MCF 10A (cell line): ENCODE results near the gene DCTN4. TPM values are rescaled to one million over a fixed set of nuclear protein-coding genes. Genes with fewer than 3 reads are reported as not detected.

Experiments used
- BruUV-seq: library from RNA; stranded (reverse); fragments of 400-500 nt; replicated peaks from 2 replicates; lab custom pipeline; 2021; lab: Mats Ljungman, UMichigan
- CTCF ChIA-PET: fragments of 300-600 bp; sonication (Branson Sonifier 250); formaldehyde crosslinking; extraction: SDS; loops from one replicate; lab custom pipeline; 2021; ENCODE audit warnings: antibody characterized with exemption, inconsistent platforms; lab: Yijun Ruan, JAX
- POLR2A ChIA-PET: fragments of 300-600, 350-650 bp; sonication (Branson Sonifier 250); formaldehyde crosslinking; extraction: SDS; loops from one replicate; lab custom pipeline; 2020; ENCODE audit warnings: antibody characterized with exemption, inconsistent platforms; lab: Yijun Ruan, JAX
- DNase-seq: peaks from one replicate; pipeline ENCODE4 v3.0.0-alpha.2; 2018; ENCODE audit not compliant: unreplicated experiment
- H3K27ac Mint-ChIP-seq: one replicate; pipeline ENCODE4 v1.8.0; 2022; ENCODE audit warnings: mild to moderate bottlenecking, low read depth, mixed read lengths; ENCODE audit not compliant: unreplicated experiment
- H3K27me3 Mint-ChIP-seq: one replicate; pipeline ENCODE4 v1.8.0; 2022; ENCODE audit warnings: mixed read lengths; ENCODE audit not compliant: insufficient read depth, unreplicated experiment
- H3K36me3 Mint-ChIP-seq: one replicate; pipeline ENCODE4 v1.8.0; 2022; ENCODE audit warnings: mild to moderate bottlenecking, moderate library complexity, mixed read lengths; ENCODE audit not compliant: insufficient read depth, unreplicated experiment
- H3K4me1 Mint-ChIP-seq: one replicate; pipeline ENCODE4 v1.8.0; 2022; ENCODE audit warnings: mixed read lengths; ENCODE audit not compliant: insufficient read depth, unreplicated experiment
- H3K4me3 Mint-ChIP-seq: one replicate; pipeline ENCODE4 v1.8.0; 2022; ENCODE audit warnings: mild to moderate bottlenecking, moderate library complexity, mixed read lengths; ENCODE audit not compliant: unreplicated experiment
- H3K9me3 Mint-ChIP-seq: one replicate; pipeline ENCODE4 v1.8.0; 2022; ENCODE audit warnings: mixed read lengths; ENCODE audit not compliant: unreplicated experiment
- CTCF ChIP-seq: fragments of 200-600 bp; IDR thresholded peaks from one replicate; pipeline ENCODE4 v1.8.0; 2022; ENCODE audit warnings: antibody characterized with exemption, mild to moderate bottlenecking; ENCODE audit not compliant: unreplicated experiment
- intact Hi-C: fragments of 100-400 bp; cut with micrococcal nuclease; formaldehyde crosslinking; loops from 2 replicates; pipeline ENCODE4 v1.14.1; 2022
- total RNA-seq: library from RNA; stranded (reverse); gene quantifications from 2 replicates; pipeline ENCODE4 v1.2.3, GENCODE V29; 2022

DCTN4 gene
- total RNA-seq, 1 experiment from 2014 or later = 143 TPM

GRCh38 chr5:150659360-150660107, 99.3 kb downstream of the DCTN4 start:
- no peak for TF ChIP-seq CTCF

GRCh38 chr5:150658699-150659265, 100.0 kb downstream of the DCTN4 start:
- Mint-ChIP-seq H3K9me3 (no peaks in the 10 kb centered on the region), H3K27me3 (peaks cover 18% of the 10 kb centered on the region), H3K36me3 (no peaks in the 10 kb centered on the region), H3K4me1 (no peaks in the 10 kb centered on the region), H3K4me3 (no peak overlapping the region), H3K27ac (no peak overlapping the region)
- DNase-seq = no peak
- ChIA-PET POLR2A (interaction anchor here (1.0 kb wide), 1 partner anchor 8 kb away, joined by 3 read pairs; no protein-coding TSS in a partner anchor), CTCF (interaction anchor here (0.5 to 13.6 kb wide), 10 partner anchors 8 to 507 kb away, joined by 3 to 429 read pairs (median 8); partner anchors contain the start of genes RBM22 and SMIM3)
- TF ChIP-seq CTCF = no peak
- intact Hi-C loops = no loop called here
- BruUV-seq = no TSS peak

More at GRCh38 chr5:150659360-150660107, 99.3 kb downstream of the DCTN4 start:
- peaks cover 18% of the 10 kb centered on the region for H3K27me3 Mint-ChIP-seq
- no peaks in the 10 kb centered on the region for H3K36me3 Mint-ChIP-seq
- no peak overlapping the region for H3K4me3 Mint-ChIP-seq
- no peak overlapping the region for H3K27ac Mint-ChIP-seq
- CTCF ChIA-PET = interaction anchor here (0.6 to 13.6 kb wide), 4 partner anchors 98 to 215 kb away, joined by 8 to 429 read pairs (median 14); partner anchors contain the start of genes IRGM and SMIM3
- no peaks in the 10 kb centered on the region for H3K4me1 Mint-ChIP-seq
- H3K9me3 Mint-ChIP-seq = no peaks in the 10 kb centered on the region
- no peak for DNase-seq
- POLR2A ChIA-PET = interaction anchor here (0.6 kb wide), 1 partner anchor 35 kb away, joined by 3 read pairs; no protein-coding TSS in a partner anchor
- intact Hi-C loops = no loop called here
- no TSS peak for BruUV-seq

Other genes with a start within 250 kb of the DCTN4 start
- 6.3 and 7.1 TPM in 2 replicates for gene SYNPO, start 118.4 kb downstream of the DCTN4 start, total RNA-seq
- gene MYOZ3, start 97.8 kb downstream of the DCTN4 start, total RNA-seq = not detected in 2 replicates
- 66.0 and 66.9 TPM in 2 replicates for gene RBM22, start 58.0 kb downstream of the DCTN4 start, total RNA-seq
- gene SMIM3, start 19.7 kb upstream of the DCTN4 start, total RNA-seq = 21.7 and 26.1 TPM in 2 replicates
- gene IRGM, start 87.5 kb upstream of the DCTN4 start, total RNA-seq = not detected in 2 replicates
- 14.6 and 15.4 TPM in 2 replicates for gene ZNF300, start 146.0 kb upstream of the DCTN4 start, total RNA-seq